NCI-H2227 treated with DMSO at 0.1 percent for 48 hours (cell line): Measurements from ENCODE around the gene MSRB3.
"Not testable (repeated sequence)": the region's sequence is repeated elsewhere in the genome, so short reads cannot be mapped to it uniquely, and the experiment has no call there.

Experiments used
- DNase-seq: peaks from one replicate; lab custom pipeline; 2025; lab: John Stamatoyannopoulos, UW

MSRB3 gene

DNA sequence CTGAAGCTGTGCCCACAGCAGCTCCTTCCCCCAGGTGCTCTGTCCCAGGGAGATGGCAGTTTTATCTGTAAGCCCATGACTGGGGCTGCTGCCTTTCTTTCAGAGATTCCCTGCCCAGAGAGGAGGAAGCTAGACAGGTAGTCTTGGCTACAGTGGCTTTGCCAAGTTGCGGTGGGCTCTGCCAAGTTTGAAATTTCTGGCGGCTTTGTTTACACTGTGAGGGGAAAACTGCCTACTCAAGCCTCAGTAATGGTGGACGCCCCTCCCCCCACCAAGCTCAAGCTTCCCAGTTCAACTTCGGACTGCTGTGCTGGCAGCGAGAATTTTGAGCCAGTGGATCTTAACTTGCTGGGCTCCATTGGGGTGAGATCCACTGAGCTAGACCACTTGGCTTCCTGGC is 124.7 kb downstream of the MSRB3 start:
- DNase-seq, result no peak

DNA sequence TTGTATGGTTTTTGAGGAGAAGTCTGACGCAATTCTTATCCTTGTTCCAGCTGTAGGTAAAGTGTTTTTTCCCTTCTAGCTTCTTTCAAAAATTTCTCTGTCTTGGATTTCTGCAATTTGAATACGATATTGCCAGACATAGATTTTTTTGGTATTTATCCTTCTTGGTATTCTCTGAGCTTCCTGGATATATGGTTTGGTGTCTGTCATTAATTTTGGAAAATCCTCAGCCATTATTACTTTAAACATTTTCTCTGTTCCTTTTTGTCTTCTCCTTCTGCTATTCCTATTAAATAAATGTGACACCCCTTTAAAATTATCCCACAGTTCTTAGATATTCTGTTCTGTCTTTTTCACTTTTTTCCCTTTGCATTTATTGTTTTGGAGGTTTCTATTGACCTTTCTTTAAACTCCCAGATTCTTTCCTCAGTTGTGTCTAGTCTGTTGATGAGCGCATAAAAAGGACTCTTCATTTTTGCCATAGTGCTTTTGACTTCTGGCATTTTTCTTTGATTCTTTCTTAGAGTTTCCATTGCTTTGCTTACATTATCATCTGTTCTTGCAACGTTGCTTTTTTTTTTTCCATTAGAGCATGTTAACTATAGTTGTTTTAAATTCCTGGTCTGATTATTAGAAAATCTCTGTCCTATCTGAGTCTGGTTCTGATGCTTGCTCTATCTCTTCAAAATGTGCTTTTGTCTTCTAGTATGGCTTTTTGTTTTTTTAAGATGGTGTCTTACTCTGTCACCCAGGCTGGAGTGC is 129.1 kb downstream of the MSRB3 start:
- no peak for DNase-seq

DNA sequence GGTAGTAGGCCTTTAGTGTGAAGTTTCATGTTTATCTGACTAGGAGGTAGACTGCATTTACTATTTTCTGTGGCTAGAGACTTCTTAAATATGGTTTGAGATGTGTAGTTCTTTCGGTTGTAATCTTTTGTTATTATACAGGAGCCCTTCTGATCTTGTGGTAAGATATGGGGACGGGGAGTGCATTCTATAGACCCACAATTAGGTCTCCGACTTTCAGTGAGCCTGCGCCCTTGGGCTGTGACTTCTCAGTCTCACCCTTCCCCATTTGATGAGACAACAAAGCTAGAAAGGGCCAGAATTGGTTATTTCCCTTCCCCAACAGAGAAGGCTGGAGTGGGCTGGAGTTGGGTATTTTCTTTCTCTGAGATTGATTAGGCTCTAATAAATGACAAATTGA is 130.0 kb downstream of the MSRB3 start:
- no peak for DNase-seq

DNA sequence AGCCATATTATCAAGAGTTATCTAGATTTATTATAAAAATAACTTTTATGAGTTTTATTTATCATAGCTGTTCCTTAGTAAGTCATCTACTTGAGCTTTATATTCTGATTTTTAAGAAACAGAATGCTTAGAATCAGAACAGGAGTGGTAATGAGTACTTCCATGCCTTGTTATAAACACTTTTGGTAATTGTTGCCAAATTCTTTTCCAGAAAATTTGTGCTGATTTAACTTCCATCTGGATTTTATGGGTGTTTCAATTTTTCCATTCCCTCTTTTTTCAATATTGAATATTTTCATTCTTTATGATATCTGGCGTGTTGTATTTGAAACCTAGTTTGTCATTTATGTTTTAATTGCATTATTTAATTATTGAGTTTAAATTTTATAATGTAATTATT is 131.2 kb downstream of the MSRB3 start:
- no peak for DNase-seq

DNA sequence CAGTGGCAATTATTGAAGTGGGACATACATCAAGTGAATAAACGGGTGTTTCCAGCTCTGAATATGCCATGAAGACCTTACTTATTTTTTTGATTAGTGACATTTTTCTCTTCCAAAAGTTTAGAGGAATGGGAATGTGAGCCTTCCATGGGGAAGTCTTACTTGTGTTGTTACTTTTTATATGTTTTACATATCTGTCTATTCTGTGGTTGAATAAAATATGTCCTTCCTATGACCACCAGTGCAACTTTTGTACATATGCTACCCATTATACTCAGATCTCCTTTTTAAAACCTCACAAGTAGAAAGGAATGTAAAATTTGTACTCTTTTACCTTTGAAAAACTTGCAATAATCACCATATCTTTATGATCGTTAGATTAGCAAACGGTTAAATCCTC is 132.7 kb downstream of the MSRB3 start:
- DNase-seq, result no peak

DNA sequence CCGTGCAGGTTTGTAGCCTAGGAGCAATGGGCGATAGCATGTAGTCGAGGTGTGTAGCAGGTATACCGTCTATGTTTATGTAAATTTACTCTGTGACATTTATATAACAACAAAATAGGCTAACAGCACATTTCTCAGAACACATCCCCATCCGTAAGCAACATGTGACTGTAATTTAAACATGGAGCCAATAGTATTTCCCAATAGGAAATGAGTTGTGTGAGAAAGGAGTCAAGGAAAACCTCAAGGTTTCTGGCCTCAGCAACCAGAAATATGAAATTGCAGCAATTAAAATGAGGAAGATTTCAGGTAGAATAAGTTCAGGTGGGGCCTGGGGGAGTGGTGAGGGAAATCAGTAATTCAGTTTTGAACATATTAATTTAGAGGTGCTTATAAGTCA is 136.0 kb downstream of the MSRB3 start:
- no peak for DNase-seq

DNA sequence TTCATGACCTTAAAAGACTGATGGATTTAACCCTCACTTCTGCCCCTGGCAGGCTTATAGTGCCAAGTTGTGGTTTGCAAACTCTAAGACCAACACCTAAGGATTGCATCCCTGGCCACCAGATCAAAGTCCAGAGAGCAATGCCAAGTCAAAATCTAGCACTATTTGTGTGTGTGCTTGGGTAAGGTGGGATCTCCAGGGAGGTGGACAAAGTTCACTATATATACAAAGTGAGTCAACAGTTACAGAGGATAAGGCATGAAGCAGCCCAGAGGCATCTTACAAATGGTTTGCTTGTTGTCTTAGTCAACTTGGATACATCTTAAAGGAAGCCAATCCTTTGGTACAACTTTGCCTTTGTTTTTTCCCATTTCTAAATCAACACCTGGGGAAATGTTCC is 137.3 kb downstream of the MSRB3 start:
- no peak for DNase-seq

DNA sequence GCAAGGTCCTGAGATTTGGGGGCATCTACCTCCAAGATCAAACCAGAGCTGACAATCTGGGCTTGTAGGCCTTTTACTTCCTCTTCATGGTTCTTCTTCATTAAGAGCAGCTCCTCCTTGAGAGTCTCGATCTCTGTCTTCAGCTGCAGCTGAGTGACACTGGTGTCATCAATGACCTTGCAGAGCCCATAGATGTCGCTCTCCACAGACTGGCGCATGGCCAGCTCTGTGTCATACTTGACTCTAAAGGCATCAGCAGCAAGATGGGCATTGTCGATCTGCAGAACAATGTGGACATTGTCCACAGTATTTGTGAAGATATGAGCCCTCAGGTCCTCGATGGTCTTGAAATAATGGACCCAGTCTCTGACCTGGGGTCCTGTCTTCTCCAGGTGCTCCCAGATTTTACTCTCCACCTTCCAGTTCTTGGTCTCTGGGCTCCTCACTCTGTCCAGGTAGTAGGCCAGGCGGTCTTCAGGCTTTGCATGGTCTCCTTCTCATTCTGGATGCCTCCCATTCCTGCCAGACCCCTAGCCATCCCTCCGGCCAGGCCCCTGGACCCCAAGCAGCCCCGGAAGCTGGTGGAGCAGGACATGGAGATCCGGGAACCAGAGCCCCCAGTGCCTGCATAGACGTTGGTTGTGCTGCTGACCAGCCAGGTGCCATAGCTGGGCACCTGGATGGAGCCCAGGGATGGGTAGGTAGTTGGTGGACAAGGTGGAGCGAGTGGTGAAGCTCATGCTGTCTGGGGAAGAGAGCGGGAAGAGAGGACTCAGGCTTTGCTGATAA is 141.0 kb downstream of the MSRB3 start:
- no peak for DNase-seq

DNA sequence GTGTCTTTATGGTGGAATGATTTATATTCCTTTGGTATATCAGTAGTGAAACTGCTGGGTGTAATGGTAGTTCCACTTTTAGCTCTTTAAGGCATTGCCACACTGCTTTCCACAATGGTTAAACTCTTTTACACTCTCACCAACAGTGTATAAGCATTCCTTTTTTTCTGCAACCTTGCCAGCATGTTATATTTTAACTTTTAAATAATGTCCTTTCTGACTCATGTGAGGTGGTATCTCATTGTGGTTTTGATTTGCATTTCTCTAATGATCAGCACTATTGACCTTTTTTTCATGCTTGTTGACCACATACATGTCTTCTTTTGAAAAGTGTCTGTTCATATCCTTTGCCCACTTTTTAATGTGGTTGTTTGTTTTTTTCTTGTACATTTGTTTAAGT is 142.5 kb downstream of the MSRB3 start:
- DNase-seq, result no peak

DNA sequence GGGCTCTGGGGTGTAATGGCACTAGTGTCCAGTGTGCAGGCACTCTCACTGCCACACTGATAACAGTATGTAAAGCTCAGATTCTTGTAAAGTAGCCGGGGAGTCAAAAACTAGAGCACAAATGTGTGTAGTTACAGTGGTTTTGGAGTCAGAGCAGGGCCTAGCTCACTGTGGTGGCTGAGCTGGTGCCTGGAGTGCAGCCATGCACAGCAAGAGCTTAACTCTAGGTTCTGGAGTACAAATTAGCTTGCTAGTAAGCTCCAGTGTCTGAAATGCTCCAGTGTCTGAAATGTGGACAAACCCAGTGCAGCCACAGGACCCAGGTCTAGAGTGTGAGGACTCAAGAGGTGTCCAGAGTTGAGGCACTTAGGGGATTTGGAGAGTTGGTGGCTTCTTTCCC is 149.2 kb downstream of the MSRB3 start:
- DNase-seq, result no peak

DNA sequence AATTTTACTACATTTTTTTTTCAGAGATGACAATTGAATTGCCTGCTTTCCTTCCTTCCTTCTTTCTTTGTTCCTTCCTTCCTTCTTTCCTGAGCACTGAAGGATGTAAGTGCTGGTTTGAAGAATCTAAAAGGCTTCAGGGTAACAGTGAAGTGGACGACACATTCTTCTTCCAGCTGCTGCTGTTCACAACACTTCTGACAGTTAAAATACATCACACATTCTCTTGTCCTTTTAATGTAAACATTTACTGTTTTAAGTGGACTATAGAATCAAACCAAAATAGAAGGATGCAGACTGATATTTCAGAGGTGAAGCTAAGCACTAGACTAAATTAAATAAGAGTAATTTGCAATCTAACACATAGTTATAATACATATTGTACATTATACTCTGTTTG is 151.5 kb downstream of the MSRB3 start:
- DNase-seq, result no peak

DNA sequence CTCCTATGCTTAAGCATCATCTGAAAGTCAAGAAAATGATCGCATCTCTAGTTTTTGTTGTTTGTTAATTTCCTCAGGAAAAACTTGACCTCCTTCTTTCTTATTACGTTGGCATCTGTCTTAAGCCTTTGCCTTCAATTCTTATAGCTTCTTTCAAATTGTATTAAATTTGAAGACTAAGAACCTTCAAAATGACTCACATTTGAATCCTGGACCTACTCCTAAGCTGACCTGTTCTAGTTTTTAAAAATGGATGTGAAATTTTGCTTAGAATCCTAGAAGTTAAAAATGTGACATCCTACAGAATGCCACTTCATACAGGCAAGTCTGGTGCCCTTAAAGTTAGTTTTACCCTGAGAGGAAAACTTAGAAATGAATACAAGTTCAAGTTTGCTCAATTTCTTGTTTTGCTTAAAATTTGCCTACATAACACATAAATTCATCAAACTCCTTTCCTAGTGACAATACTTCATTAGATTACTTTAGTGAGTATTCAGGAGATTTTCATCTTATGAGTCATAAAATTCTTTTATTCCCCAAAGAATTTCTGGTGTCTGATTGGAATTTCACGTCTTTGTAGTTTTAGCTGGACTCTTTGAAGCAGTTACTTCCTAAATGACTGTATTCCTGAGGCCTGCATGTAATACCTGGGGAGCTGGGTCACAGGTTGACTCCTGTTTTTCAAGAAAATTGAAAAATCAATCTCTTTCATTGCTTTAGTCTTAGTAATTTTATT is 152.3 kb downstream of the MSRB3 start:
- no peak for DNase-seq

DNA sequence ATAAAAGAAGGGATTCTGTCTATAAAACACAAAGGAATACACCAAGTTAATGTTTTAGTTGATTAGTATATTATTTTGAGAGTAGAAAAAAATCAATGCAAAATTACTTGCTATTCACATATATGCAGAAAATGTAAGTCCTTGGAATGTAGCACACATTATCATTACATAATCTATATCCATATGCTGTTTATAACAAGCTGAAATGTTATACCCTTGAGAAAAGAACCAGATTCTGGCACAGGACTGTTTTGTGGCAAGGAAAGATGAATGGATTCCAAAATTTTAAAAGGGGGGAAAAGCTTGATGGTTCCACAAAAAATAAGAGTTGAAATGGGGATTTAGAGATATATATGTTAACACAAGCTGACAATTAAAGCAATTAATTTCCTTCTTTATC is 153.6 kb downstream of the MSRB3 start:
- DNase-seq, result no peak

DNA sequence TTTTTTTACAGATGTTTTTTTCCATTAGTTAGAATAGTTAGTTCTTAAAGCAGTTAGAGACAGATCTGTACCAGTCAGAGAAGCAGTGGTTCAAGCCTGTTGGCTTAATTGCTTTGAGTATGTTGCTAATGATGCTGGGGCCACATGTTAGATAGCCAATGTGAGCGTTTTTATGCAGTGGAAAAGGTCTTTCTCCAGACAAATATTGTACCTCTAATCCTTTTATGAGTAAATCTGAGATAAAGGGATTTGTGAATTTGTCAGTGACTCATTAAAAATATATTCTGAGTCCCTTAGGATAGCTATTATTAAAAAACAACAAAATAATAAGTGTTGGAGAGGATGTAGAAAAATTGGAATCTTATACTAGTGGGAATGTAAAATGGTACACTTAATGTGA is 154.2 kb downstream of the MSRB3 start:
- DNase-seq, result no peak

DNA sequence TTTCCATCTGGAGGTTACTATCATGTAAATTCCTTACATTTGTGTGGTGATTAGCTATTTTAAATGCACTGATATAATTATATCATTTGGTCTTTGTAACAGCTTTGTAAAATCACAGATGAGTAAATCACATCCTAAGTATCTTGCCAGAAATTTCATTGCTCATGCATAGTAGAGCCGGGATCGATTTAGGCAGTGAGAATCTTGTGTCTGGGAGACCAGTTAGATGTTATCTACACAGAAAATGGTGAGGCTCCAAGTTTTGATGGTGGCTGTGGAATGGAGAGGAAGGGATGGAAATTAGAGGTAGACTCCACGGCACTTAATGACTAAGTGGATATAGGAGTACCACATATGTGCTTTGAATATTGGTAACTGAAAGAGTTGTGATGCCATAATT is 156.3 kb downstream of the MSRB3 start:
- DNase-seq, result no peak

DNA sequence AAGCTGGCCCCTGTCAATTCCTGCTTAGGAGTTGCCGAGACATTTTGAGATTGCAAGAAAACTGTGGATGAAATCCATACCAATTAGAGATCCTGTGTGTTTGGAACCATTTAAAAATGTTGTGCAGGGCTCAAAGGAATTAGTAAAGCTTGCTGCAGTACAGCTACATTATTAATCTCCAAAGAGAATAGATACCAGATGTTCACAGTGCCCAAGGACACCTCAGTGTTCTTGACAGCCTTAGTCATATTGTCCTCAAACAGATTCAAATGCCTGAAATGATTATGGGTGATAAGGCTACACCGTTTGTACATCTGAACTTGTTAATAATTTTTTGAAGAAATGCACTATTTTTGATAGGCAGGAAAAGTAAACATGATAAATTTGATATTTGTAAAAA is 164.6 kb downstream of the MSRB3 start:
- DNase-seq, result peak; percentile 28

DNA sequence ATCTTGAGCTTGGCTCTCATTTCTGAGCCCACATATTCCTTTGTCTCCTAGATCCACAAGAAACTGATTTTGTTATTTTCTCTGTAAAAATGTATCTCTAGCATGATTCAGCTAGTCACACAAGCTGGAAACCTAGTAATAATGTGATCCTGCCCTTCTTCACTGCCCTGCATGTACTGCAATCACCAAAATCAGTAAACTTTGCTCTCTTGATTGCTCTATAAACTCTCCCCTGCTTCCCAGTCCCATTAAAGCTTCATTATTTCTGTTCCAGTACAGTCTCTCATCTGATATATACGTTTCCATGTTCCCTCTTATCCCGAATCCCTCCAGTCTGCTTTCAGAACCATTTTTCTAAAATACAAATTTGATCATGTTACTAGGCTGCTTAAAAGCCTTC is 166.5 kb downstream of the MSRB3 start:
- no peak for DNase-seq

DNA sequence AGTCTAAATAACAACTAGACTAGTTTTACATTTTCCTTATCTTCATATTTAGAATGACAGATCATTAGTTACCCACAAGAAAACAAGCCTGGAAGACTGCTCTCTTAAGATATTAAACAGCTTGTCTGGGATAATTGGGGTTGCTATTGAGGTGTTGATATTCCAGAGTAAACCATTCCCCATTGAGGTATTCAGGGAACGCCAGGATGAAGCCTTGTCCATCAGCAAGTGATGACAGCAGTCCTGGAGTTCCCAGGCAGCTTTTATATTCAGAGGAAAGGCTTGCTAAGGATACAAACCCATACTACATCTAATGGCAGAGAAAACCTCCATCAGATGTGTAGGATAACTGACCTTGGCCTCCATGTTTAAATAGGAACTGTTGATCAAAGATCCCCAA is 168.4 kb downstream of the MSRB3 start:
- no peak for DNase-seq

DNA sequence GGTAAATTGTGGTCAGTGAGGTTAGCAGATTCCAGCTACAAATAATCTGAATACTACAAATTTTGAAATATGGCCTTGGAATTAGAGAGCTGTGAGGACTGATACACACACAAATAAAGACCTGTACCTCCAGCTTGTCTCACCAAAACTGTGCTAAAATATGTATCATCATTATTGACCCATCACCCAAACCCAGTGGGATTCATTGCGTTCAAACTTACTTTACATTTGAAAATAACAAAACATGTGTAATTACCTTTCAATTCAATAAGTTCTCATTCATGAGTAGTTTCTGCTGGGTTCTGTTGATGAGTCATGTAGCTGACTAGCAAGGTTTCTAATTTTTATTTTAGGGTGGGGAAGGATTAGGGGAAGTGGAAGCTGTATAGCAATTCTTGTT is 170.9 kb downstream of the MSRB3 start:
- DNase-seq, result peak; percentile 10

DNA sequence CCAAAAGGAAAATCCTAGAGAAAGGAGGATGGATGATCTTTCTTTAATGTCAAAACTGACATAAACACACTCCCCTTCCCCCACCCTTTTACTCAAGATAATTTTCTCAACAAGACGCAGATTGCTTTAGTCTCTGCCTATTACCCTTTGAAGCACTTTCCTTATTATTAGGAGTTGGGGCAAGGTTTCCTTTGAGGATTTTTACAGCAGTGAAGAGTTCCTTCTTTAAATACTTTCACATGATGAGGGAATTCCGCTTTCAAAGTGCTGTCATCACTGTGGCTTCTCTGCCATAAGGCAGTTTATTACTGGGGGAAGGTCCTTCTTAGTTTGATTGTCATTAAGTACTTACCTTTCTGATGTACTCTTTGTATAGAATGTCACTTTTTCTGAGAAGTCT is 172.1 kb downstream of the MSRB3 start:
- peak; percentile 30 for DNase-seq

DNA sequence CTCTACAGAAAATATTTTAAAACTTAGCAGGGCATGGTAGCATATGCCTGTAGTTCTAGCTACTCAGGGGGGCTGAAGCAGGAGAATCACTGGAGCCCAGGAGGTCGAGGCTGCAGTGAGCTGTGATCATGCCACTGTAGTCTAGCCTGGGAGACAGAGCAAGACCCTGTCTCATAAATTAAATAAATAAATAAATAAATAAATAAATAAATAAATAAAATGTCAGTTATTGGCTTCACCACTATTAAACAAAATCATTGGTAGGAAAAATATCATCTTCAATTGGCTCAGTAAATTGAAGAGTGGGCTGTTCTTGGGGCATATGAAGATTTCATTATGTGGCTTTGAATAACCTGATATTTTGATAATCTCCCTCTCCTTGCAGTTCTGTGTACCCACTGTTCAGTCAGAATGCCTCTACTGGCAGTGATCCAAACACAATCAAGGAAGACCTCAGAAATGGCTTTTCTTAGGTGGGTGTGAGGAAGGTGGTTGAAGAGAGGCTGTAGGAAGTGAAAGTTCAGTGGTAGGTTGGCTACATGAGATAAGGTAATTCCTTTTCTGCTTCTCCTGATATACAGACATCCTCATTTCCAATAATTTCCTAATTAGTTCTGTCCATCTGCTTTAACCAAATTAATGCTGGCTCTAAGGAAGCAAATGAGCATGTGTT is 175.8 kb downstream of the MSRB3 start:
- DNase-seq, result no peak

DNA sequence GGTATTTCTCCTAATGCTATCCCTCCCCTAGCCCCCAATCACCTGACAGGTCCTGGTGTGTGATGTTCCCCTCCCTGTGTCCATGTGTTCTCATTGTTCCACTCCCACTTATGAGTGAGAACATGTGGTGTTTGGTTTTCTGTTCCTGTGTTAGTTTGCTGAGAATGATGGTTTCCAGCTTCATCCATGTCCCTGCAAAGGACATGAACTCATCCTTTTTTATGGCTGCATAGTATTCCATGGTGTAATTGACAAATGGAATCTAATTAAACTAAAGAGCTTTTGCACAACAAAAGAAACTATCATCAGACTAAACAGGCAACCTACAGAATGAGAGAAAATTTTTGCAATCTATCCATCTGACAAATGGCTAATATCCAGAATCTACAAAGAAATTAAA is 178.9 kb downstream of the MSRB3 start:
- DNase-seq, result not testable (repeated sequence)
